ENCODE data around the gene LHFPL6.

Gene LHFPL6

DNA sequence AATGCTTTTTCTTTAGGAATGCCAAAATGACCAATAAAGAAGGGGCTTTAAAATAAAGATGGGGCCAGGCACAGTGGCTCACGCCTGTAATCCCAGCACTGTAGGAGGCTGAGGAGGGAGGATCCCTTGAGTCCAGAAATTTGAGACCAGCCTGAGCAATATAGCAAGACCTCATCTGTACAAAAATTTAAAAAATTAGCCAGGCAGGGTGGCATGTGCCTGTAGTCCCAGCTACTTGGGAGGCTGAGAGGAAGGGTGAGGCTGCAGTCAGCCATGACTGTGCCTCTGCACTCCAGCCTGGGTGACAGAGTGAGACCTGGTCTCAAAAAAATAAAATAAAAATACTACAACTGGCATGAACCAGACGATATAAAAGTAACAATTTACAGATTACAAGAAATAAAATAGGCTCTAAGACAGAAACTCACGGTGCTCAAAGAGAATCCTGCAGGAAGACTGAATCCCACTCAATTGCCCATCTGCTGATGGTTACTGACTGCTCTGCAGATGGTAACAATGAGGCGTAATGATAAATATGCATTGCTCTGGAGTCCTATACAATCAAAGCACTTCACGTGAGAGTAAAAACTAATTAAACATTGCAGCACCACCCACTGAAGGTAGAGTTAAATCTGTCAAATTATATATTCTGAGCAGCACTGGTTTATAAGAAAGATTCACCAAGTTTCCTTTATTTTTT is 93.2 kb downstream of the LHFPL6 start:
- no peak for DNase-seq

DNA sequence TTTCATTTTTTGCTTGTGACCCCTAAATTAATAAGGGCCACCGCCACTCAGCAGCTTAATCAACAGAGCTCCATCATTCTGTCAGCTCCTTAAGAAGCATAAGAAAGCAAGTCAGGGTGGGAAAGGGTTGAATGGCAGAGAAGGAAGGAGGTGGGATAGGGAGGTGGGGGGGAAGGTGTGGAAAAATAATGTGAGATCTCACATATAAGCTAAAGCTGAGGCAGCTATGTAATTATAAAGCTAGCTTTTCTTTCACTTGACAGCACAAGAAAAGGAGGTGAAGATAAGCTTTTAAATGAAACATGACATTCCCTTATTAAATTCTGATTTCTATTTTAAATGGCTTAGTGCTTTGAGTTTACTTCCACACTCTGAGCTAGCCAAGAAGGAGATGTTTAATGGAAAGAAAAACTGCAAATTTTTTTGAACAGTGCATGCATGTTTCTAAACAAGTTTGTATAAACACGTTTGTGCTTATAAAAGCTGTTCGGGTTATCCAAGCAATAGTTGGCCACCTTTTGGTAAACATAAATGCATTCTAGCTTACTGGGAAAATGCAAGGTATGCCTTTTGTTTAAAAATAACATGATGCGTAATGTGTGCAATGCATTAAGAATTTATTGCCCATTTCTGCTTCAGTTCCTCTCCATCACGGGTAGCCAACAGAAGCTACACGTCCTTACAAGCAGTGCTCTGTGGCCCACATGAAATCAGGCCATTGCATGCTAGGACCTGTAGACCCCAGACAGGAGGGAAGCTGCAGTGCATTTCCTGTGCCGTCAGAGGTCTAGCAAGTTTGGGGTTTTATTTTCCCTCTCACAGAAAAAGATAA is 96.2 kb downstream of the LHFPL6 start:
- no peak for DNase-seq

GRCh38 chr13:39505151-39505550 is 97.8 kb downstream of the LHFPL6 start:
- DNase-seq: no peak

- no peak for DNase-seq
These were observed 99.9 kb downstream of the LHFPL6 start for GRCh38 chr13:39503048-39503447.

DNA sequence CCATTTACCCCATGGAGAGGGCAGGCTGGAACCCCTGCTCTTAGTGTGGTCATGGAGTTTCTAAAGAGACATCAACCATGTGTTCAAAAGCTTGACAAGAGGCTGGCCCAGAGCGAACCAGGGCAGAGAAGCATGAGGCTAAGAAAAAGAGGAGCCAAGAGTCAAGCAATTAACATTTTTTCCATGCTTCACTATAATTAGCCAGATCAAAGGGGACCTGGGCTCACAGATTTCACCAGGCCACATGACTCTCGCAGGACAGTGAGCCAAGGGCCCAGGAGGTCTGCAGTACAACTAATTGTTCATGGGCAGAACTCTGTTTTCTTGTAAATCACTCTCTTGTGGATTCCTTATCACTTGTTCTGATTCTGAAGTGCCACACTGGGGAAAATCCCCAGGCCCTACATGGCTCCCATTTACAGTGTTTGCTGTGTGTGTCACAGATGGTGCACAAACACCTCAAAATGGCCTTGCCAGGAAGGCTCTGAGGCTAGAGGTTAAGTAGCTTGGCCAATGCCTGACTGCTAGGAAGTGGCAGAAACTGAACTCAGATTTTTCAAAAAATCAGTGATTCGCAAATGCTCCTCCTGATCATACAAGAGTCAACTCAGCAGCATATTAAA is 101.2 kb downstream of the LHFPL6 start:
- no peak for DNase-seq

DNA sequence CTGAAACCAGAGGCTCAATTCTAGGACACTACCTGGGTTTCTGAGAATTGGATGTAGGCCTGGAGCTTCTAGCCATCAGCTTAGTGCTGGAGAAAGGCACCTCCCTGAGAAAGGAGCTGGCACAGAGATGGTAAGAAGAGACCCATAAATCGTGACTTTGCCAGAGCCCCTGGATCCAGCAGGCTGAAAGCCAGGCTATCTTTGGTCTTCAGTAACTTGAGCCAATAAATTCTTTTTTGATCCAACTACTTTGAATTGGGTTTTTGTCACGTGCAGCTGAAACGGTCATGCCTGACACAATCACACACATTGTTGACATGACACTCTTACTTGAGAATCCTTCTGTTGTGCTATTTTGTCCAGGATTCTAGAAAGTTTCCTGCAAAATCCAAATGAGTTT is 103.4 kb downstream of the LHFPL6 start:
- no peak for DNase-seq

DNA sequence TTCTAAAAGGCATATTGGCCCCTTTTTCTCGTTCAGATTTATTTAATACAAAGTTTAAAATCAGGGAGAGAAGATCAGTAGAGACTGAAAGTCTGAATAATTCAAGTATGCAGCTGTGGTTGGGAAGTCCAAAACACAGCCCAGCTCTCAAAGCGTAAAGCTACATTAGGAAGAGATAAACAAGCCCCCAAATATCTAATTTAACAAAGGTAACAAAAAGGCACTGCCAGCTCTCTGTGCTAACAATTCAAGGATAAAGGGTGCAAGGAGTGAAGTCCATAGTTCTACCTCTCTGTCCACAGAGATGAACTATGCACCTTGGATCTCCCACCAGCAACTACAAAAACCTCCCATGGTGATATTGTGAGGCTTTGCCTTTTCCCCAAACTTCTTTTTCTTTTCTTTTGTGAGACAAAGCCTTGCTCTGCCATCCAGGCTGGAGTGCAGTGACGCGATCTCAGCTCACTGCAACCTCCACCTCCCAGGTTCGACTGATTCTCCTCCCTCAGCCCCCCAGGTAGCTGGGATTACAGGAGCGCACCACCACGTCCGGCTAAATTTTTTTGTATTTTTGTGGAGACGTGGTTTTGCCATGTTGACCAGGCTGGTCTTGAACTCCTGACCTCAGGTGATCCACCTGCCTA is 104.4 kb downstream of the LHFPL6 start:
- no peak for DNase-seq

DNA sequence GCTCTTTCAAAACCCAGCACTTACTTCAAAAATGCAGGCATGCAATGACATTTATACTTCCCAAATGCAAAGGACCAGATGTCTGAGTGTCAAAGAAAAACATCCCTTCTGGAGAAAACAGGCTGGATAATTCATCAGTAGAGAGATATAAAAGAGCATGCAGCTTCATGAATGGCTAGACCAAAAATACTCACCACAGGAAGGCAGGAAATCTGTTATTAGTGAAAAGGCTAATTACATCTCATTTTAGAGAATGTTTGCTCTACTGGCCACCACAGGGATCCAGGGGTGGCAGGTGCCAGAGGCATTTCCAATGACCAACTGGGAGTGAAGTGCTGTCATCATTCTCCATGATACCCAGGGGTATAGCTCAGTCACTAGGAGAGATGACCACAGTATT is 106.5 kb downstream of the LHFPL6 start:
- DNase-seq: no peak

- DNase-seq: no peak
These were observed 108.4 kb downstream of the LHFPL6 start for GRCh38 chr13:39494633-39495032.

GRCh38 chr13:39494006-39494405 is 109.0 kb downstream of the LHFPL6 start:
- no peak for DNase-seq

DNA sequence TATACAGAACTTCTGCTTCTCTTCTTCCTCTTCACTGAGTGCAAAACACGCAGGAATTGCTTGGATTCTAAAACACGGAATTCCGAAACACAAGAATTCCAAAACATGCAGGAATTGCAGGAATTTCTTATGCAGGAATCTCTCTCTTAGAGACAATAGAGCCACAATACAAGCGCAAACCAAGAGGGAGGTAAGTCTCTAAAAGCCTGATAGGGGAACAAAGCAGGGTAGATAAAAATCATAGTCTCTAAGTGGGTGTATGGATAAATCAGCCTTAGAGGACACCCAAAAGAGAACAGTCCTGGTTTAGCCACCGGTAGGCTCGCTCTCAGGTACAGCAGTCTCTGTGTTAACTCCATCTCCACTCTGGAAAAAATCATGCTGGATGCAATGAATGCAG is 112.9 kb downstream of the LHFPL6 start:
- DNase-seq: no peak

GRCh38 chr13:39486758-39487157 is 116.2 kb downstream of the LHFPL6 start:
- DNase-seq: no peak

DNA sequence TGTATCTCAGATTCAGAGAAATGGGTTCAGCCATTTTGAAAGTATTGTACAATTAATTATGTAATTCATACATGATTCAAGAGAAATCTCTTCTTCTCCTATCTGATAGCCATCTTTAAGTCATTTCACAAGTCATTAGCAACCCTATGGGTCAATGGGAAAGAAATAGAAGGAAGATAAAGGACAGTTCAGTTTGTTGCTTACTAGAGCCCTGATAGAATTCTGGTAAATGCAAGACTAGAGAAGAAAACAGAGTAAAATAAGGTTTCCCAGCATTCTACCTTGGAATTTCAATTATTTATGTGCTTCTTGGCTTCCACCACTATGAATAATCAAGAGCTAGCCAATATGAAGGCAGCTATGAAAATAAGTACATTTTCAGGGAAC is 117.7 kb downstream of the LHFPL6 start:
- no peak for DNase-seq

- DNase-seq: no peak
These were observed 118.3 kb downstream of the LHFPL6 start for GRCh38 chr13:39484506-39485313.

DNA sequence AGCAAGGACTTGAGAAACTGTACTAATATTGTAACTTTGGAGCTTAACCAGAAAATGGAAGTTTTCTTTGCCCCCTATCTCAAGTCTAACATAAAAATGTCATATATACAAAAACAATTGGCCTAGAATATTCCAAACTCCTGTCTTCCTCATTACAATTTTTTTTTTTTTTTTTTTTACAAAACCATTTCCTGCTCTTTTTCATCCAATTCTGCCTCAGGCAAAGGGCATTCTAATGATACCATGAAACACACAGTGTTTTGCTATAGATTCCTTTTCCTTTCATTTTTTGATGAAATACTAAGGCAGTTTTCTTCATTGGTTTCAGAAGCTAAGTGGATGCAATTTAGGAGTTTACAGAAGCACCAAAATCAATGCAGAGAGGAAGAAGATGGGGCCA is 119.7 kb downstream of the LHFPL6 start:
- DNase-seq: no peak

DNA sequence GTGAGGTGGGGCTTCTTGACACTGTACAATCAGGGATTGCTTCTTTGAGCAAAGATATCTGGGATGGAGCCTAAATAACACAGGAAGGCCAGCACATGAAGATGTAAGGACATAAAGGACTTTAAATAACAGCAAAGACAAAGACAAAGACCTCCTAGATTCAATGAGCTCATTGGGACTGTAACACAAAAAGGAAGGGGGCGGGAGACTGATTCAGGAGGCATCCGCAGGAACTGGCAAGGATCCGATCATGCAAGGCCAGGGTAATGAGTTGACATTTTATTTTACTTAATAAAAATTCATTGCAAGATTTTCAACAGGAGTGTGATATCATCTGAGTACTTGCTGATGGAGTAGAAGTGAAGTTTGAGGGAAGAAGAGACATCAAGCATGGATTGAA is 121.5 kb downstream of the LHFPL6 start:
- no peak for DNase-seq

DNA sequence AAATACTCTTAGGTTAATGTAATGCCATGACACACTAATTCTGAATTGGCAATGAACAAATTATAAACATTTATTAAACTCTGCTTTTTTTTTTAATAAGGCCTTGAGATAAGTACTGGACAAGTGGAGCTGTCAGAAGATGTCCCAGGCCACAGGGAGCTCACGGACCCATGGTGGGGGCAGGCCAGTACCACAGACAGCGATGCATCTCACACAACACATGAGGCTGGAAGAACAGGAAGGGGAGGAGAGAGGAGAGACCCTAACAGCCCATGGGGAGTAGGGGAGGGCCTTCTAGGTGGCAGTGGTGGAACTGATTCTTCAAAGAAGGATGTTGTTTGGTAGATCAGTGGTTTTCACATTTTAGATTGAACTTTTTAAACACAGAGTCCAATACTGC is 128.4 kb downstream of the LHFPL6 start:
- DNase-seq: no peak

- DNase-seq: no peak
These were observed 133.3 kb downstream of the LHFPL6 start for GRCh38 chr13:39469676-39470075.

DNA sequence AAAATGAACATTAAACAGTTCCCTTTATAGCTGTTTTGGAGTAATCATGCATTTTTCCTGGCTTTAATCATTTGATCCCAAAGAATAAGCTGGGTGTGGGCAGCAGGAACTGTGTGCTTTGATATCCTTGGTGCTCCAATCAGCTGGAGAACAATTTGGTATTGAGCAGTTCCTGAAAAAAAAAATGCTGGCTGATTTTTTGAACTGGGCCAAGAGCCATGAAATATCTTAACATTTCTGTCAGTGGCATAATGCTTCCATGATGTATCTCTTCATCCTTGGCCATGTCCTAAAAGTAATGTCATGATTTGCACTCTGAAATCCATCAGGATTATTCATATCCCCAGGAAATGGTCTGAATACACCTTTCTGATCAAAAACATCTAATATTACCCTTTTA is 134.7 kb downstream of the LHFPL6 start:
- no peak for DNase-seq

GRCh38 chr13:39463611-39464010 is 139.4 kb downstream of the LHFPL6 start:
- DNase-seq: no peak

DNA sequence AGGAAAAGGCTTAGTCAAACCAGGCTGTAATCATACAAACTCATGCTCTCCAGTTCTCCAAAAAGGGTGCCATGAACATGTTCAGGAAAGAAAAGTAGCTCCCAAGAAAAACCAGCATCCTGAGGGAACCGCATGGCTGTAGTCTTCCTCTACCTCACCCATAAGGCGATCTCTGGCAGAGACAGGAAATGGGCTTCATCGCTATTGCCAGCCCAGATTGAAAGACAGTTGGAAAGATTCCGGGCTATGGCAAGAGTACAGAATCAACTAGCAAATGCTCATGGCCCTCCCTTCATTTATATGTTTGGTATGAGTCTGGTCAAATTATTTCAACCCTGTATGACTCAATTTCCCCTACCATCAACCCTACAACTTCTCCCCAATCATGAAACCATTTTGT is 140.1 kb downstream of the LHFPL6 start:
- DNase-seq: no peak

DNA sequence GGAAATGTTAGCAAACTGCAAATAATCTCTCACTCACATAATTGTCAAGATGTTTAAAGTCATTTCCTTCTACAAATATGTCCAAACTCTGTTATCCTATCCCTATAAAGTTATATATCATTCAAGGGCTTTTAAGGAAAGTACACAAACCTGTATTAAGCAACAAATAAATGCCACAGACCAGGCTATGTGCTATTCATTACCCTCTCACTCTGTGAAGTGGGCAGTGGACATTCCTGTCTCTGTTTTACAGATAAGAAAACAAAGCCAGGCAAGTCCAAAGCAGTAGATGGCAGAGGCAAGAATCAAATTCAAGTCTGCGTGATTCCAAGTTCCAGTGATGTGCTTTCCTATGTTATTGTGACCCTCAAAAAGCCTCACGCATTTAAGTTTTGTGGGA is 140.6 kb downstream of the LHFPL6 start:
- DNase-seq: no peak

Data from stimulated activated CD4-positive, alpha-beta T cell treated with anti-CD3 and anti-CD28 coated beads, Interleukin-2, amount 100 ng/mL, for 48 hours (primary cell).